NCI-H2227 treated with DMSO at 0.1 percent for 48 hours (cell line): ENCODE results near the gene FXYD5.
"Not testable (repeated sequence)": the region's sequence is repeated elsewhere in the genome, so short reads cannot be mapped to it uniquely, and the experiment has no call there.

Experiments
- DNase-seq: peaks from one replicate; lab custom pipeline; 2025; lab: John Stamatoyannopoulos, UW

The FXYD5 gene

DNA sequence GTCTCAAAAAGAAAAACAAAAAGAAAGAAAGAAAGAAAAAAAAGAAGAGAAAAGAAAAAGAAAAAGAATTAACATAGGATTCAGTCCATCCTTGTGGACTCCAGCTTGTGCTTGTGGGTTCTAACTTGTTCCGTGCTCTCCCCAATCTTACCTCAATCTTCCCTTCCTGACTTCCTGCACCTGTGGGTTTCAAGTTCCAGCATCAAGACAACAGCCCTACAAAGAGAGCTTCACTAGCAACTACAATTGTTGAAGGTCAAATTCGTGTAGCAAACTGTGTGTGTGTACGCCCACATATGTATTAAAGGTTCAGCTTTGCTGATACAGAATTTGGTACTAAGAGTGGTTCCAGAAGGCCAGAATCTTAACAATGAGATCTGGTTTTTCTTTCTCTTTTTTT, 25.3 kb downstream of the FXYD5 start:
- no peak for DNase-seq

DNA sequence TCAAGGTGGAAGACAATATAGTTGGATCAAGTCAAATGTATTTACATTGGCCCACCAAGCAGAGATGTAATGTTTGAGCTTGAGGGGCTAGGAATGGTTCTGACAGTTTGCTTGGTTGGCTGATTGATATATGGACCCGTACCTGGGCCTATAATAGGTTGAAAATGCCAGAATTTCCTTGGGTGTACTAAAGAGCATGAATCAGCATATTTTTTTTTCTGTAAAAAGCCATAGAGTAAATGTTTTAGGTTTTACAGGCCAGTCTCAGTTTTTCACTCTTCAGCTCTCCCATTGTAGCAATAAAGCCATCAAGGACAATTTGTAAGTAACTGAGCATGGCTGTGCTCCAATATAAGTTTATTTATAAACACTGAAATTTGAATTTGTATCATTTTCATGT, 26.9 kb downstream of the FXYD5 start:
- no peak for DNase-seq

DNA sequence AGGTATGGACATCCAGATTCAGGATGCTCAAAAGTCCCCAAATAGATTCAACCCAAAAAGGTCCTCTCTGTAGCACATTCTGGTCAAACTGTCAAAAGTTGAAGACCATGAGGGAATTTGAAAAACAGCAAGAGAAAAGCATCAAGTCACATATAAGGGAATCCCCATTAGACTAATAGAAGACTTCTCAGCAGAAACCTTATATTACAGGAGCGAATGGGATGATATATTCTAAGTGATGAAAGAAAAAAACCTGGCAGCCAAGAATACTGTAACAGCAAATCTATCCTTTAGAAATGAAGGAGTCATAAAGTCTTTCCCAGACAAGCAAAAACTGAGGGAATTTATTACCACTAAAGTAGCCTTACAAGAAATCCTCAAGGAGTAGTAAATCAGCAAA, 29.7 kb downstream of the FXYD5 start:
- no peak for DNase-seq

DNA sequence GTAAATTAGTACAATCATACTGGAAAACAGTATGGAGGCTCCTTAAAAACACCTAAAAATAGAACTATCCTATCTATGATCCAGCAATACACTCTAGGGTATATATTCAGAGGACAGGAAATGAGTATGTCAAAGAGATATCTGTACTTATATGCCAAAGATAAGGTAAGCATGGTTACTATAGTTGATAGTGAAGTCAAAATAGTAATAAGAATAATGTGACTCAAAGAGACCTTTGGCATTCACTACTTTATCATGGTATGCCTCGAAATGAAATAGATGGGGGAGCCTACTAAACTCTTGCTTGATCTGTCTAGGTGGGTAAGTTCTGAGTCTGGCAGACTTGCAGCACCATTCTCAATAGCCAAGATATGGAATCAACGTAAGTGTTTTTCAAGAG, 30.3 kb downstream of the FXYD5 start:
- no peak for DNase-seq

DNA sequence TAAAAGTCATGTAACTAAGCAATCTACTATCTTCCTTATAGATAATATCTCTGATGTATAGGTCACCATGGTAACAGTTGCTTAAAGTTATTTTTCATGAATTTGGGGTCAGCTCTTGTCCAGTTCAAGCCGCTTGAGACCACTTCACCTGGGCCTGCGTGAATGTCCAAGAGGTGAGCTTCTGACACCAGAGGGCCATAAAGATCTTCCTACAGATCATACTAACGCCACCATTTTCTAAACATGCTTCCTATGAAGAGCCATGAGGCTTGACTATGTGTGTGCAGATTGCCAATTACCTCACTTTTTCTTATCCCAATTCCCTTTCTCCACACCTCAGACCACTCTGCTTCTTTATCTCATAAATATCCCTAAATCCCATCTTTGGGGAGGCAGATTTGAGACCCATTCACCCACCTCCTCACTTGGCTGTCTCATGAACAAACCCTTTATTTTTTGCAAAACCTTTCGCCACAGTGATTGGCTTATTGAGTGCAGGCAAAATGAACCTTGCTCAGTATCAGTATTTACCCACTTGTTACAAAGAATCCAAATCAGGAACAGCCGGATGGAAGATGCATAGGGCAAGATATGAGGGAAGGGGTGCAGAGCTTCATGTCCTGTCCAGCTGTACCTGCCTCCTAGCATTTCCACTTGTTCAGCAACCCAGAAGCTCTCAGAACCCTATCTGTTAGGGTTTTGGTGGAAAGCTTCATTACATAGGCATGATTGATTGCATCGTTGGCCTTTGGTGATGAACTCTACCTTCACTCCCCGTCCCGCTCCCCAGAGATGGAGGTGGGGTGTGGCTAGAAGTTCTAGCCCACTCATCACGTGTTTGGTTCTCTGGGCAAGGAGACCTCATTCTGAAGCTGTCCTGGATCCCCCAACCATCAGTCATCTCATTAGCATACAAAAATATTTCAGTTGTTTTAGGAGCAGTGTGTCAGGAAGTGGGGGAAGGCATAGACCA, 39.8 kb downstream of the FXYD5 start:
- no peak for DNase-seq

DNA sequence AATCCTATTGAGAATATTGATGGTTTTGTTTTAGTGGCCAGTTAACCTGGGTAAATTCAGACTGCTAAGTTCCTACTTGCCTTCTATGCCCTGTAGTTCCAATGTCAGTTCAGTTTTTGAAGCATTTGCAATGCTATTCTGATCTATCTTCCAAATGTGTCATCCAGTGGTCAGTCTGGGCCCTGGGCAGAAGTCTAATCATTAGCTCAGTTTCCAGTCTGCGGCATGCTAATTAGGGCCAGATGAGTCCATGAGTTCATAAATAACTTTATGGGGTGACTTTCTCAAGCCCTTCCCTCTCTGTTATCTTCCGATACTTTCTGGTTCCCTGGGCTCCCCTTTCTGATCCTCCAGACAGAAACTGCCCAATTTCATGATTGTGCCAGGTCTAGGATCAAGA, 41.3 kb downstream of the FXYD5 start:
- no peak for DNase-seq

DNA sequence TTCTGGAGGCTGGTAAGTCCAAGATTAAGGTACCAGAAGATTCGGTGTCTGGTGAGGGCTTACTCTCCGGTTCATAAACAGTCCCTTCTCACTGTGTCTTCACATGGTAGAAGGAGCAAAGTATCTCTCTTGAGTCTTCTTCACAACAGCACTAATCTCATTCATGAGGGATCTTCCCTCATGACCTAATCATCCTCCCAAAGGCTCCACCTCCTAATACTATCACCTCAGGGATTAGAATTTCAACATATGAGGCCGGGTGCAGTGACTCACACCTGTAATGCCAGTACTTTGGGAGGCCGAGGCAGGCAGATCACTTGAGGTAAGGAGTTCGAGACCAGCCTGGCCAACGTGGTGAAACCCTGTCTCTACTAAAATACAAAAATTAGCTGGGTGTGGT, 42.3 kb downstream of the FXYD5 start:
- not testable (repeated sequence) for DNase-seq

DNA sequence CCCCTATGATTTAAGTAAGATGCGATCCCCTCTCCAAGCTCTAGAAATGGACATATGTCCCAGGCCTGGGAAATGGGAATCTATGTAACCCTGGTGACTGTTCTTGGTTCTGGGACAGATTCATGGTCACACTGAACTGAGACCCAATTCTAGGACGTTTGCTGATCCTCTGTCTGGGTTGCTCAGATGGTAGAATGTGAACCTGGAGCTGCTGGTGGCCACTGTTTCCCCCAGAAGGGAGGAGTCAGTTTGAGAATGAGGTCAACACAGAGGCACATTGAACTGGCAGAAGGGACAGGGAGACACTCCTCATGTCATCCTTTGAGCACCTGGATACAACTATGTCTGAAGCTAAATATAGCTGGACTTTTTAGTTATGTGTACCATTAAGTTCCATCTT, 44.9 kb downstream of the FXYD5 start:
- no peak for DNase-seq

DNA sequence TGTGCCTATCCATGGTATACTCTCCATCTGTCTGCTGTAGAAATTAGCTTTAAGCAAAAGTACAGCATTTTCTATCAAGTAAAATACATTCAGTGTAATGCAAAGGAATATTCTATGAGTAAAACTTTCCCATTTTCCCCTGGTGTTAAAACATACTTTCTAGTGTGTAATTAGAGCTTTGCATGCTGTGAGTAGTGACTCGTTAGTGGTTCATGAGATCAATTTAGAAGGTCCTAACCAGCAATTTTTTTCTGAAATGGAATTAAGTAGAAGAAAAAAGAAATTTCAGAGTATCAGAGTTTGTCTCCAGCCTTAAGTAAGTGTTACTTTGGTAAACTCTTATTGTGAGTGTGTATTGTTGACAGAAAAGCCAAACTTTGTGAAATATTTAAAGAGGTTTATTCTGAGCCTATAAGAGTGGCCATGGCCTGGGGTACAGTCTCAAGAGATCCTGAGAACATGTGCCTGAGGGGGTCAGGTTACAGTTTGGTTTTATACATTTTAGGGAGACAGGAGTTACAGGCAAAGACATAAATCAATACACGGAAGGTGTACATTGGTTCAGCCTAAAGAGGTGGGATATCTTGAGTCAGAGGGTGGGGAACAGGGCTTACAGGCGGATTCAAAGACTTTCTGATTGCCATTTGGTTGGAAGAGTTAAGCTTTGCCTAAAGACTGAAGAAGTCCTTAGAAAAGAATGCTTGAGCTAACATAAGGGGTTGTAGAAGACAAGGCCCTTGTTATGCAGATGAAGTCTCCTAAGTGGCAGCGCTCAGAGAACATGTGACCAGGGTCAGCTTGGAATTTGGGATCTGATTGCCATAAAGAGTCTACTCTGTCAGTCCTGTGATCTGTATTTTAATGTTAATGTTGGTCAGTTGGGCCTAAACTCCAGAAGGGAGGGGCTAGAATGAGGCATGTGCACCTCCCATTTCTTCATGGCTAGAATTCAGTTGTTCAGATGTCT, 48.5 kb downstream of the FXYD5 start:
- DNase-seq: no peak

DNA sequence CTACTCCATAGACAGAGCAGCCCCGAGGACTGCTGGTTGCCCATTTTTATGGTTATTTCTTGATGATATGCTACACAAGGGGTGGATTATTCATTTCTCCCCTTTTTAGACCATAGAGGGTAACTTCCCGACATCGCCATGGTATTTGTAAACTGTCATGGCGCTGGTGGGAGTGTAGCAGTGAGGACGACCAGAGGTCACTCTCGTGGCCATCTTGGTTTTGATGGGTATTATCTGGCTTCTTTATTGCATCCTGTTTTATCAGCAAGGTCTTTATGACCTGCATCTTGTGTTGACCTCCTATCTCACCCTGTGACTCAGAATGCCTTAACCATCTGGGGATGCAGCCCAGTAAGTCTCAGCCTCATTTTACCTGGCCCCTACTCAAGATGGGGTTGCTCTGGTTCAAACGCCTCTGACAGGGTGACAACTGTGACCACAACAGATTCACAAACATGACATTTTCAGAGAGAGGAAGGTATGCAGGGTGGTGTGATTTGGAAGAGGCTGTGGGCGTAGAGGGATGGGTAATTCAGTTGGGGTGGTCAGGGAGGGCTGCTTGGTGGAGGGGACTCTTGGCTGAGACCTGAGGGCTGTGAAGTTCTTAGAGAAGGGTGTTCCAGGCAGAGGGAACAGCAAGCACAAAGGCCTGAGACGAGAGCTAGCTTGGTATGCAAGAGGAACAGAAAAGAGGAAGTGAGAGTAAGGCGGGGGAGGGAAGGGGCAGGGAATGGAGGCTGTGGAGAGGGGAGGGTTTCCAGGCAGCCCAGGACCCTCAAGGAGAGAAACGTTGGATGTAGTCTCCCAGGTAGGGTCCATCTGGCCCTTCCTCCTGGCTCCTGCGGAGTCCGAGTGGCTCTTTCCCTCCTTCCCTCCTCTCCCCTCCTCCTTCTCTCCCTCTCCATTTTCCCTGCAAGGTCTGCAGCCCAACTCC, 50.5 kb downstream of the FXYD5 start:
- no peak for DNase-seq

DNA sequence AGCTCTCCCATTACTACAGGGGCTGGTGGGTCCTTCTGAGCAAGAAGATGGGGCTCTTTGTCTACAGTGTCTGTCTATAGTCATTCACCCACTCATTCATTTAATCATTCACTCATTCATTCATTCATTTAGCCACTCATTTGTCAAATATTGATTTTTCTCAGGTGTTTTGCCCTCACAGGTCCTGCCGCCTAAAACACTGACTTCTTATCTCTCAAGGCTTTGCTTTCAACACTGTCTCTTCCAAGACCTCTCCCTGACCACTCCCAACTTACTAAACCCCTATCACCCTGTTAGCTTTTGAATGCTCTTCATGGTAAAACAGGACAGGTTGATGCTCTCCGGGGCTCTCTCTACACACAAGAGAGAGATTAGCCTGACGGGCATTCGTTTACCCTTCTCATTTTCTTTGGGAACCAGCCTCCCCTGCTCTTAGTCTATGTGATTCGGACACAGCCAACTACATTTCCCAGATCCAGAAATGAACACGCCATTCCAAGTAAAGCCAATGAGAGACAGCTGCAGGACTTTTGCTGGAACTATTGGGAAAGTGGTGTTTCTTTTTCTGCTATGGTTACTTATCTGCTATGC, 51.3 kb downstream of the FXYD5 start:
- DNase-seq: no peak

DNA sequence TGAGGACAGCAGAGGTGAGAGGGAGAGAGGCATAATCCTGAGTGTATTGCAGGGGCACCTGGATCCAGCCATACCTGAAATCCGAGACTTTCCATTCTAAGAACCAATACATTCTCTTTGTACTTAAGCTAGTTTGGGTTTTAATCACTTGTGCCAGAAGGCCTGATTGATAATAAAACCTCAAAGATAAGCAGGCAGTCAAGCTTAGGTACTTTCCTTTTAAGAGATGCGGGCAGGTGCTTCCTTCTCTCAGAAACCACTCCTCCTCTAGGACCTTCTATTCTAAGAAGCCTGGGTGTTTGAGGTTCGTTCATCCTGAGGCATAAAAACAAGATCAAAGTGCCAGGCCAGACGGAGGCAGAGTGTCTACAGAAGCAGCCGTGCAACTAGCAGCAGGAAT, 51.8 kb downstream of the FXYD5 start:
- DNase-seq: no peak

DNA sequence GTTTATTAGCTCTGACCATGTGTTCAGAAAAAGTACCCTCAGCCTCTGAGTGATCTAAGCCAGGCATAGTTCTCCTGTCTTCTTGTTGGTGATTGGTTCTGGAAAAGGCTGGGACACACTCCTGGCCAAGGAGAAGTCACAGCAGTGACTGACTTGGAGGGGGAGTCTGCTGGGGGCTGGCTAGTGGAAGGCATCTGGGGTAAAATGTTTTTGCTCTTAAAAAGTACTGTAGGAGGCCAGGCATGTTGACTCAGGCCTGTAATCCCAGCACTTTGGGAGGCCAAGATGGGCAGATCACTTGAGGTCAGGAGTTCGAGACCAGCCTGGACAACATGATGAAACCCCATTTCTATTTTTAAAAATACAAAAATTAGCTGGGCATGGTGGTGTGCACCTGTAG, 52.3 kb downstream of the FXYD5 start:
- no peak for DNase-seq

DNA sequence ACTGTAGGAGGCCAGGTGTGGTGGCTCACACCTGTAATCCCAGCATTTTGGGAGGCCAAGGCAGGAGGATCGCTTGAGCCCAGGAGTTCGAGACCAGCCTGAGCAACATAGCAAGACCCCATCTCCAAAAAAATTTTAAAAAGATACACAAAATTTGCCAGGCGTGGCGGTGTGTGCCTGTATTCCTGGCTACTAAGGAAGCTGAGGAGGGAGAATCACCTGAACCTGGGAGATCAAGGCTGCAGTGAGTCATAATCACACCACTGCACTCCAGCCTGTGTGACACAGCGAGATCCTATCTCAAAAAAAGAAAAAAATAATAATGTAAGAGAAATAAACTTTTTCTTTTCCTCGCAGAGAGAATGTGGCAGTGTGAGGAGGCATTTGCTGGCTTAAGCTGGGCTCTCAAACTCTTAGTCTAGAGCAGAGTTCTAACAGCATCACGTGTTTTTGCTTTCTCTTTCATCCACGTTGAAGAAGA, 52.9 kb downstream of the FXYD5 start:
- no peak for DNase-seq

DNA sequence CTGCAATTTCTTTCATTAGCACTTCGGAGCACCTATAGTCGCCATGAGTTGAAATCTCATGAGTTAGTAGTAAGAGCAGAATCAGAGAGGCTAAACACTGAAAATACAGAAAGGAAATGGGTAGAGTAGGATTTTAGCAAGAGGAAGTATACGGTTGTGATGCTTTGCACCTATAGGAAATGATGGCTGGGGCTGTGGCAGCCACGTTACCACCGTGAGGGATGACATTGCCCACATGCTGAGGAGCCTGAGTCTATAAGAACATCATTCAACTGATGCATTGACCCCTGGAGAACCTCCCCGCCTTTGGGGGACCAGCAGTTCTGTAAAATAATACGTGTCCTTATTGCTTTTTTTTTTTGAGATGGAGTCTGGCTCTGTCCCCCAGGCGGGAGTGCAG, 53.6 kb downstream of the FXYD5 start:
- DNase-seq: no peak

DNA sequence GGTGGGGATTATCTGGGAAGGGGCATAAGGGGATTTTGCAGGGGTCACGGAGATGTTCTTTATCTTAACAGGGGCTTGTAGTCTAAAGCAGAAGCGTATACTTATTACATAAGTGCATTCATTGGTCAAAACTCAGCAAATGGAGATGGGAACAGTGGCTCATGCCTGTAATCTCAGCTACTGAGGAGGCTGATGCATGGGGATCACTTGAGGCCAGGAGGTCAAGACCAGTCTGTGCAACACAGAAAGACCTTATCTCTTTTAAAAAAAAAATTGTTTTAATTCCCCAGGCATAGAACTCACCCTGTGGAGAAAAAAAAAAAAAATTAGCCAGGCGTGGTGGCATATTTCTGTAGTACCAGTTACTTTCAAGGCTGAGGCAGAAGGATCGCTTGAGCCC, 55.1 kb downstream of the FXYD5 start:
- no peak for DNase-seq

DNA sequence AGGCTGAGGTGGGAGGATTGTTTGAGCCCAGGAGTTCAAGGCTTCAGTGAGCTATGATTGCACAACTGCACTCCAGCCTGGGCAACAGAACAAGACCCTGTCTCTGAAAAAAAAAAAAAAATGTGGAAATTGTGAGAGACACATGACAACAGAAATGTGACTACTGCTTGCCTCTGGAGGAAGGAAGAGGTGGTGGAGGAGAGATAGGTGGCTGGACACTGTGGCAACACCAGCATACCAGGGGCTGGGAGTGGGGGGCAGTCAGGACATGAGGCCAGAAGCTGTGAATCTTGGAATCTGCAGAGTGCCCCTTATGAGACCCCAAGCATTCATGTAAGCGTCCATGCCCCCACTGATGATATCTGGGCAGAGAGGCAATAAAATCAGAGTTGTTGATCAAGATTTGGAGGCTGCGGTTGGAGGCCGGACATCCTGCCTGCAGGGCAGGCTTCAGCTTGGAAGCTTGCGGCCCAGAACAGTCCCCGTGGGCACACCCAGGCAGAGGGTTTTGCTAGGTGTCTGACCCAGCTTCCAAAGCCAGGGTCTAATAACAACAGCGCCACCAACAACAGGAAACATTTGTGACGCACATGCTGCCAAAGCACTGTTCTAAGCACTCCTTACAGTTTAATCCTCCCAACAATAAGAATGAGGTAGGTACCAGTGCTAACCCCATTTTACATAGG, 57.2 kb downstream of the FXYD5 start:
- DNase-seq: no peak

DNA sequence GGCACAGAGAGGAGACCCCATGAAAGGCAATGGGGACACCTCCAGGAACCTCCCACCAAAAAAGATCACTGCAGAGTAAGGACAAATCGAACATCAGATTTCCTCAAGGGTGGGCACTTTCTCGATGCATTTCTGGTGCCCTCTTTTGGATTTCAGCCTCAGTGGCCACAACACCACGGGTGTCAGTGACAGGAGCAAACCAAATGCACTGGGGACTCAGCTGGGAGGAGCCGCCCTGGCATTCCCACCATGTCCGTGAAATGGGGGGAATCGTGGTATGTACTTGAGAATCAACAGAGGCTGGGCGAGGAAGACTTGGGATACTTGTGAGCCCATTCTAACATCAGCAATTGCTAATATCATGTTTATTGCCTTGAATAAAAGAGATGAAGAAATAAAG, 57.7 kb downstream of the FXYD5 start:
- no peak for DNase-seq

DNA sequence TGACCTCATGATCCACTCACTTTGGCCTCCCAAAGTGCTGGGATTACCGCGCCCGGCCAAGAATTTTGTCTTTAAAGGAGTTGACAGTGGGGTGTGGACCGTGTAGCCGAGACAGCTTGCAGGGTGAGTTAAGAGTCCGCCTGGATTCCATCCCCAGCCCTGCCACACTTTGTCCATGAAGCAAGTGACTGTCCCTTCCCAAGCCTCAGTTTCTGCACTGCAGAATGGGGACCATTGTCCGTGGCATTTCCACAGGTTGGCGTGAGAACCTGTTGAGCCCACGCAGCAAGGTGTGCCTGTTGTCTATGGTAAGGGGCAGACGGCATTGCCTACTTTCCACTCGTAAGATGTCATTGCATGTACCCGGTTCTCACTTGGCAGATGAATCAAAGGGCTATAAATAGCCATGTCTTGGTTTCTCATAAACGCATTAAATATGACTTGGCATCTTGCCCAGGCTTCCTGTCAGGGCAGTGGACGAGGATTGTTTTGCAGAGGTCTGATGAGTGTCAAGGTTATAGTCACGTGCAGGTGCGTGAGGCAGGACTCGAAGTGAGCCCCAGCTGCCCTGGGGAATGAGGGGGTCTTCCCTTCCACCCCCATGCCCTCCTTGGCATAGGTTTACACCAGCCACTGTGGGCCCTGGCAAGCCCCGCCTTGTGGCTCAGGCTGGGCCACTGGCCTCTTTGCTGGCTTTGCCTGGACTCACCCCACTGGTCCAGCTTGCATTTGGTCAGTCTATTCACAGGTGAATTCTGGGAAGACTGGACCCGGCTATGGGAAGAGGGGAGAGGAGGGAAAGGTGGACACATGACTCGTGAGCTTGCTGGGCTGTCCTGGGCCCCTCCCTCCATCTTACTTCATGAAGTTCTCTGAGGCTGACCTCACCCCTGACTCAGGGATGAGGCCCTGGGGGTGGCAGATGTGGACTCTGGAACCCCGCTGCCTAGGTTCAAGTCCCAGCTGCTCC, 59.4 kb downstream of the FXYD5 start:
- DNase-seq: peak; percentile 100
